HG02870 (cell line): ENCODE results near the gene FNDC7.
"Not testable (repeated sequence)": the region's sequence is repeated elsewhere in the genome, so short reads cannot be mapped to it uniquely, and the experiment has no call there.

ENCODE experiments used
- ATAC-seq: cut with Tn5 transposase; IDR thresholded peaks from one replicate; pipeline ENCODE4 v1.9.1; 2021; ENCODE audit warnings: mild to moderate bottlenecking, moderate library complexity; ENCODE audit not compliant: unreplicated experiment

FNDC7 gene

GRCh38 chr1:108712606-108713150 lies at the start of gene FNDC7:
FNDC7 (plus strand) TSS chr1:108712908; CDS start chr1:108712934, 26 bp downstream.
- ATAC-seq = no peak

GRCh38 chr1:108663074-108663473 lies 49.6 kb upstream of the FNDC7 start:
- ATAC-seq = no peak

- ATAC-seq = no peak
Measured at GRCh38 chr1:108664481-108664880, 48.2 kb upstream of the FNDC7 start.

GRCh38 chr1:108665067-108665466 lies 47.6 kb upstream of the FNDC7 start:
- no peak for ATAC-seq

- no peak for ATAC-seq
Measured at GRCh38 chr1:108665771-108666170, 46.9 kb upstream of the FNDC7 start.

GRCh38 chr1:108667422-108667821 lies 45.3 kb upstream of the FNDC7 start:
- ATAC-seq = not testable (repeated sequence)

GRCh38 chr1:108668777-108669176 lies 43.9 kb upstream of the FNDC7 start:
- no peak for ATAC-seq

GRCh38 chr1:108669679-108670078 lies 43.0 kb upstream of the FNDC7 start:
- no peak for ATAC-seq

- ATAC-seq = no peak
Measured at GRCh38 chr1:108670131-108670773, 42.5 kb upstream of the FNDC7 start.

GRCh38 chr1:108671143-108671542 lies 41.6 kb upstream of the FNDC7 start:
- ATAC-seq = no peak

- ATAC-seq = no peak
Measured at GRCh38 chr1:108678706-108679105, 34.0 kb upstream of the FNDC7 start.

- no peak for ATAC-seq
Measured at GRCh38 chr1:108679586-108680213, 33.0 kb upstream of the FNDC7 start.

GRCh38 chr1:108681701-108682100 lies 31.0 kb upstream of the FNDC7 start:
- not testable (repeated sequence) for ATAC-seq

GRCh38 chr1:108685529-108685928 lies 27.2 kb upstream of the FNDC7 start:
- no peak for ATAC-seq

- ATAC-seq = no peak
Measured at GRCh38 chr1:108686614-108687313, 25.9 kb upstream of the FNDC7 start.

GRCh38 chr1:108691128-108691941 lies 21.4 kb upstream of the FNDC7 start:
- no peak for ATAC-seq

GRCh38 chr1:108691942-108692723 lies 20.6 kb upstream of the FNDC7 start, which contains the start of gene PRPF38B:
PRPF38B (plus strand) TSS chr1:108692310; CDS start chr1:108692592, 282 bp downstream.
- peak; percentile 90 for ATAC-seq

- ATAC-seq = peak; percentile 63
Measured at GRCh38 chr1:108692724-108693655, 19.7 kb upstream of the FNDC7 start.

- no peak for ATAC-seq
Measured at GRCh38 chr1:108695535-108695934, 17.2 kb upstream of the FNDC7 start.
